Brain microvascular endothelial cell (primary cell): ENCODE data around the gene FAAP20.

Experiments used
- DNase-seq: peaks from one replicate; pipeline ENCODE4 v3.0.0-alpha.2; 2020
- H3K27ac ChIP-seq: fragments of 250-450 bp; sonication (Bioruptor Pico); 2 replicates; pipeline ENCODE4 v1.5.1; 2020; ENCODE audit warnings: mild to moderate bottlenecking, moderate library complexity
- H3K27me3 ChIP-seq: fragments of 250-450 bp; sonication (Bioruptor Pico); replicated peaks from 2 replicates; pipeline ENCODE4 v1.5.1; 2020; ENCODE audit warnings: mild to moderate bottlenecking
- H3K36me3 ChIP-seq: fragments of 250-450 bp; sonication (Bioruptor Pico); replicated peaks from 2 replicates; pipeline ENCODE4 v1.5.1; 2020; ENCODE audit warnings: mild to moderate bottlenecking
- H3K4me3 ChIP-seq: 2 replicates; pipeline ENCODE4 v1.5.1; 2011; ENCODE audit warnings: low read depth, mild to moderate bottlenecking, control low read depth, low read length, moderate library complexity
- CTCF ChIP-seq: IDR thresholded peaks from 2 replicates; pipeline ENCODE4 v1.5.1; 2011; ENCODE audit warnings: low read depth, mild to moderate bottlenecking, moderate library complexity, low read length, control low read depth, inconsistent platforms; ENCODE audit errors: missing control alignments
- in situ Hi-C: cut with HindIII; loops from 2 replicates; pipeline ENCODE4 v1.10.0; 2017; ENCODE audit warnings: low sequenced_read_pairs, low pct_ligation_motif_present

FAAP20 gene

GRCh38 chr1:2228694-2229036, 34.1 kb upstream of the FAAP20 start:
- TF ChIP-seq CTCF = no peak
- Histone ChIP-seq H3K4me3 (peak overlapping the region; percentile 89), H3K27ac (no peak overlapping the region), H3K36me3 (peaks cover 10% of the 10 kb centered on the region), H3K27me3 (no peaks in the 10 kb centered on the region)
- no peak for DNase-seq
- in situ Hi-C loops = no loop called here

DNA sequence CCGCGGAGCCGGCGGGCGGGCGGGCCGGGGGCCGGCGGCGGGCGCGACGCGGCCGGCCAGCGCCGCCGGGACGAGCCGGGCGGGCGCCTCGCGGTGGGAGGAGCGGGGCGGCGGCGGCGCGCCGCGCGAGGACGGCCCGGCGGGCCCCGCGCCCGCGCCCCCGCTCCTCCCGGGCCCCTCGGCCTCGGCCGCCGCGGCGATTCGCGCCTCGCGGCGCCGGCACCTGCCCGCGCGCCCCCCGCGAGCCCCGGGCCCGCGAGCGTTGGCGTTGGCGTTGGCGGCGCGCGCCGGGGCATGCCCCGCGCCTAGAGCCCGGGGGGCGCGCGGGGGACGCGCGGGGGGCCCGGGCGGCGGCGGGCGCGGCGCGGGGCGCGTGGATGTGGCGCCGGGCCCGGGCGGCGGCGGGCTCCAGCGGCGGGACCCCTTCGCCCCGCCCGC, 33.6 kb upstream of the FAAP20 start, which contains the start of gene SKI:
TSS of gene SKI (plus strand) at position 163 of the 438 bp plus-strand sequence. CDS start 448 bp downstream, outside the sequence.
- peak within 1 kb of the TSS; percentile 87 for H3K27ac ChIP-seq
- peak within 1 kb of the TSS; percentile 89 for H3K4me3 ChIP-seq
- in situ Hi-C loops = no loop called here
- DNase-seq = no peak
- H3K27me3 ChIP-seq = no peaks in the 10 kb centered on the region
- no peak for TF ChIP-seq CTCF
- peaks cover 10% of the 10 kb centered on the region for H3K36me3 ChIP-seq

DNA sequence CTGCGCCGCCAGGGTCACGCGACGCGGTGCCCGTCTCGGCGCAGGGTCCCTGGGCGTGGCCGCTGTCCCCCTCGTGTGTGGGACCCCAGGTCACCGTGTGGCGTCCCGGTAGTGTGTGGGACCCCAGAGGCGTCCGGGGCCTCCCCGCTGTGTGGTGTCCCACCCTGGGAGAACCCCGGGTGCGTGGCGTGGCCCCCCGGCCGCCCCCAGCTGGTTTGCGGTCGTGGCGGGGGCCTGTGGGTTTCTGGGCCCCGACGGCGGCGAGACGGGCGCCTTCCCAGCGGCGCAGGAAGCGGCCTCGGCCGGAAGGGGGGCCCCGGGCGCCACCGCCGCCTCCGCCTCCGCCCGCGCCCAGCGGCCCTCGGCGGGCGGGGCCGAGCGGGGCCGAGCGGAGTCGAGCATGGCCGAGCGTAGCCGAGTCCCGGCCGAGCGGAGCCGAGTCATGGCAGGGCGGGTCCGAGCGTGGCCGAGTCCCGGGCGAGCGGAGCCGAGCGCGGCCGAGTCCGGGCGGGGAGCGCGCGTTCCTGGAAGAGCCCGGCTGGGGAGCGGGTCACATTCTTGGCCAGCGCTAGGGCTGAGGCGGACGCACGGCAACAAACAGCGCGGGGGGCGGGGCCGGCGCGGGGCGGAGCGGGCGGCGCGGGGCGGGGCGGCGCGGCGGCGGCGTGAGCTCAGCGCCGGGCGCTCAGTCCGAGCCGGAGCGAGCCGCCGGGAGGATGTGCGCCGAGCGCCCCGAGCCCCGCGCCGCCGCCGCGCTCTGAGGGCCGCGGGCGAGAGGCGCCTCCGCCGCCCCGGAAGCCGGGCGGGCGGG, 33.0 kb upstream of the FAAP20 start:
- in situ Hi-C loops = no loop called here
- peak; percentile 88 for DNase-seq
- Histone ChIP-seq H3K36me3 (peaks cover 10% of the 10 kb centered on the region), H3K27ac (peak overlapping the region; percentile 87), H3K4me3 (peak overlapping the region; percentile 67), H3K27me3 (no peaks in the 10 kb centered on the region)
- TF ChIP-seq CTCF = no peak

- H3K4me3 ChIP-seq = peak overlapping the region; percentile 67
- no peak for DNase-seq
- H3K27me3 ChIP-seq = no peaks in the 10 kb centered on the region
- H3K36me3 ChIP-seq = peaks cover 10% of the 10 kb centered on the region
- peak overlapping the region; percentile 87 for H3K27ac ChIP-seq
- TF ChIP-seq CTCF = no peak
- in situ Hi-C loops = no loop called here
Measured at GRCh38 chr1:2226525-2227345, 32.2 kb upstream of the FAAP20 start.

GRCh38 chr1:2224631-2225428, 30.3 kb upstream of the FAAP20 start:
- no peaks in the 10 kb centered on the region for H3K27me3 ChIP-seq
- no peak for DNase-seq
- H3K4me3 ChIP-seq = no peak overlapping the region
- TF ChIP-seq CTCF = no peak
- H3K27ac ChIP-seq = no peak overlapping the region
- in situ Hi-C loops = loop anchor here (25.0 kb wide), 1 partner anchor 87 kb away; no protein-coding TSS in a partner anchor
- H3K36me3 ChIP-seq = peaks cover 10% of the 10 kb centered on the region
